ENCODE measurements around the gene CFHR1.
"Not testable (repeated sequence)": the region's sequence is repeated elsewhere in the genome, so short reads cannot be mapped to it uniquely, and the experiment has no call there.

Gene CFHR1

DNA sequence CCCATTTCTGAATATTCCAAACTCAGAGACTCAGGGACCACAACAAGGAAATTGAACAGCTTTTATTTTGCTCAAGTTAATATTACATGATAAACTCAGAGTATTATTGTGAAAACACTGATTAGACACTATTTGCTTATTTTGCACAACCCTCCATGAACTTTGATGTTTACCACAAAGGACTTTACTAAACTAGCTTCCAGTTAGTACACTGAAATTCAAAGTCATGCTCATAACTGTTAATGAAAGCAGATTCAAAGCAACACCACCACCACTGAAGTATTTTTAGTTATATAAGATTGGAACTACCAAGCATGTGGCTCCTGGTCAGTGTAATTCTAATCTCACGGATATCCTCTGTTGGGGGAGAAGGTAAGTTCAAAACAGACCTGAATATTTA is at the start of gene CFHR1:
Gene CFHR1, plus strand, starts transcription at position 201 of the 400 bp plus-strand sequence. Its CDS starts 114 bp downstream, at position 315.
- not testable (repeated sequence) for H3K4me3 ChIP-seq (ENCODE audit: low read length); H3K4me1 ChIP-seq (ENCODE audit: low read length); H3K9me2 ChIP-seq (replicated peaks; ENCODE audit: insufficient read depth, low read length); H3K27me3 ChIP-seq (replicated peaks; ENCODE audit: insufficient read depth, low read length); H3F3A ChIP-seq (ENCODE audit: insufficient read depth, low read length); H4K20me1 ChIP-seq (ENCODE audit: insufficient read depth, low read length); H3K27ac ChIP-seq (ENCODE audit: low read length); H3K4me2 ChIP-seq (ENCODE audit: low read depth, low read length); H3K36me3 ChIP-seq (replicated peaks; ENCODE audit: insufficient read depth, low read length); H3K9me3 ChIP-seq (replicated peaks; ENCODE audit: insufficient read depth, low read length); H3K9ac ChIP-seq (ENCODE audit: low read length); DNase-seq; H3K79me2 ChIP-seq (ENCODE audit: low read length); H2AFZ ChIP-seq (ENCODE audit: low read length)

GRCh38 chr1:196769823-196770222 is 49.7 kb upstream of the CFHR1 start:
- H4K20me1 ChIP-seq (ENCODE audit: insufficient read depth, low read length); H3K4me1 ChIP-seq (ENCODE audit: low read length); H3K4me2 ChIP-seq (ENCODE audit: low read depth, low read length); H3K4me3 ChIP-seq (ENCODE audit: low read length); H2AFZ ChIP-seq (ENCODE audit: low read length); H3K79me2 ChIP-seq (ENCODE audit: low read length); H3K9me3 ChIP-seq (replicated peaks; ENCODE audit: insufficient read depth, low read length); H3F3A ChIP-seq (ENCODE audit: insufficient read depth, low read length); H3K27ac ChIP-seq (ENCODE audit: low read length); H3K9ac ChIP-seq (ENCODE audit: low read length); H3K27me3 ChIP-seq (replicated peaks; ENCODE audit: insufficient read depth, low read length); DNase-seq; H3K36me3 ChIP-seq (replicated peaks; ENCODE audit: insufficient read depth, low read length); H3K9me2 ChIP-seq (replicated peaks; ENCODE audit: insufficient read depth, low read length): not testable (repeated sequence)

DNA sequence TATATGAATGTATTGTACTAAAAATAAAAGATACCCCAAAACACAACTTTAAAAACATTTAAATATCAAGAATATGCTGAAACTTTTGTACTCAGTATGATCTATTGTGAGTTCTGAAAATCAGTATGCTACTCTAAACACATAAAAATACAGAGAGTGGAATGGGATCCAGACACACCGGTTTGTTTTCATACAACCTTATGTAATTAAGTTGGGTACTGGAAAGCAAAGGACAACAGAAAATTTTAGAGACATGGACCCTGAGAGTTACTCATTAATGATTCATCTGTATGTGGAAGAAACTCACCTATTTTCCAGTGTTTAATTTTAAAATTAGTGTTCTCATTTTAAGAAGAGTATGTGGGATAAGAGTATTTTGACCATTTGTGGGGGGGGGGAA is 45.8 kb upstream of the CFHR1 start:
- Histone ChIP-seq H3K27me3 (replicated peaks; ENCODE audit: insufficient read depth, low read length) (no peaks in the 10 kb centered on the region), H3K36me3 (replicated peaks; ENCODE audit: insufficient read depth, low read length) (no peaks in the 10 kb centered on the region), H3K4me2 (ENCODE audit: low read depth, low read length) (no peak overlapping the region), H3K4me3 (ENCODE audit: low read length) (no peak overlapping the region), H3K9me3 (replicated peaks; ENCODE audit: insufficient read depth, low read length) (no peaks in the 10 kb centered on the region), H3K9ac (ENCODE audit: low read length) (no peak overlapping the region), H3K4me1 (ENCODE audit: low read length) (no peaks in the 10 kb centered on the region), H3K27ac (ENCODE audit: low read length) (no peak overlapping the region), H3F3A (ENCODE audit: insufficient read depth, low read length) (no peaks in the 10 kb centered on the region), H3K79me2 (ENCODE audit: low read length) (no peaks in the 10 kb centered on the region), H3K9me2 (replicated peaks; ENCODE audit: insufficient read depth, low read length) (no peaks in the 10 kb centered on the region), H2AFZ (ENCODE audit: low read length) (no peak overlapping the region), H4K20me1 (ENCODE audit: insufficient read depth, low read length) (no peaks in the 10 kb centered on the region)
- no peak for DNase-seq
- no peak for TF ChIP-seq EZH2phosphoT487 (IDR thresholded peaks at IDR 0.05; ENCODE audit: low read length)
- no peak for TF ChIP-seq CTCF (IDR thresholded peaks at IDR 0.05; ENCODE audit: low read length)
- no peak for TF ChIP-seq EZH2 (optimal IDR thresholded peaks at IDR 0.05; ENCODE audit: low read depth, low read length)

- Histone ChIP-seq H3K27me3 (replicated peaks; ENCODE audit: insufficient read depth, low read length) (no peaks in the 10 kb centered on the region), H3K9ac (ENCODE audit: low read length) (no peak overlapping the region), H3K9me2 (replicated peaks; ENCODE audit: insufficient read depth, low read length) (no peaks in the 10 kb centered on the region), H3K9me3 (replicated peaks; ENCODE audit: insufficient read depth, low read length) (no peaks in the 10 kb centered on the region), H3K4me3 (ENCODE audit: low read length) (no peak overlapping the region), H3K4me1 (ENCODE audit: low read length) (no peaks in the 10 kb centered on the region), H3K4me2 (ENCODE audit: low read depth, low read length) (no peak overlapping the region), H4K20me1 (ENCODE audit: insufficient read depth, low read length) (no peaks in the 10 kb centered on the region), H3K27ac (ENCODE audit: low read length) (no peak overlapping the region), H3F3A (ENCODE audit: insufficient read depth, low read length) (no peaks in the 10 kb centered on the region), H3K36me3 (replicated peaks; ENCODE audit: insufficient read depth, low read length) (no peaks in the 10 kb centered on the region), H2AFZ (ENCODE audit: low read length) (no peak overlapping the region), H3K79me2 (ENCODE audit: low read length) (no peaks in the 10 kb centered on the region)
- no peak for DNase-seq
- TF ChIP-seq EZH2 (optimal IDR thresholded peaks at IDR 0.05; ENCODE audit: low read depth, low read length) (no peak), CTCF (IDR thresholded peaks at IDR 0.05; ENCODE audit: low read length) (no peak), EZH2phosphoT487 (IDR thresholded peaks at IDR 0.05; ENCODE audit: low read length) (no peak)
Measured at GRCh38 chr1:196774175-196774574, 45.4 kb upstream of the CFHR1 start.

Data from MM.1S (cell line).